Activated B cell treated with CpG ODN at 0.5 μM for 24 hours (primary cell): ENCODE results near the gene HK1. TPM values are rescaled to one million over a fixed set of nuclear protein-coding genes. Genes with fewer than 3 reads are reported as not detected.

Source experiments
- ATAC-seq: fragments of 200-7000 bp; cut with Tn5 transposase; one replicate; pipeline ENCODE4 v1.10.0; 2021; ENCODE audit warnings: low read depth, mild to moderate bottlenecking, moderate library complexity
- CTCF ChIA-PET: fragments of 350-600 bp; sonication (Branson Sonifier 250); formaldehyde crosslinking; loops from one replicate; lab custom pipeline; 2021; ENCODE audit warnings: antibody characterized with exemption; lab: Charles Lee
- POLR2A ChIA-PET: fragments of 350-600 bp; sonication (Branson Sonifier 250); formaldehyde crosslinking; loops from one replicate; lab custom pipeline; 2021; ENCODE audit warnings: antibody characterized with exemption; lab: Charles Lee
- DNase-seq: peaks from one replicate; pipeline ENCODE4 v3.0.0; 2022
- H3K27ac Mint-ChIP-seq: one replicate; pipeline ENCODE4 v1.8.0; 2020; ENCODE audit warnings: mixed read lengths
- H3K27me3 Mint-ChIP-seq: one replicate; pipeline ENCODE4 v1.8.0; 2021; ENCODE audit warnings: mixed read lengths
- H3K36me3 Mint-ChIP-seq: one replicate; pipeline ENCODE4 v1.8.0; 2021; ENCODE audit warnings: low read depth, mixed read lengths
- H3K4me1 Mint-ChIP-seq: one replicate; pipeline ENCODE4 v1.8.0; 2021; ENCODE audit warnings: mixed read lengths
- H3K4me3 Mint-ChIP-seq: one replicate; pipeline ENCODE4 v1.8.0; 2020; ENCODE audit warnings: mild to moderate bottlenecking, mixed read lengths
- H3K9me3 Mint-ChIP-seq: one replicate; pipeline ENCODE4 v1.8.0; 2020; ENCODE audit warnings: mixed read lengths
- CTCF ChIP-seq: fragments of 200-600 bp; IDR thresholded peaks from one replicate; pipeline ENCODE4 v1.8.0; 2022; ENCODE audit warnings: antibody characterized with exemption, mild to moderate bottlenecking
- intact Hi-C: fragments of 100-400 bp; cut with micrococcal nuclease; formaldehyde crosslinking; loops from one replicate; pipeline ENCODE4 v1.15.1; 2024
- total RNA-seq: library from RNA; stranded (reverse); gene quantifications from 2 replicates; pipeline ENCODE4 v1.2.3, GENCODE V29; 2022

The HK1 gene
- total RNA-seq, 1 donor from 2014 or later = 47.2 TPM

- H3K4me1 Mint-ChIP-seq = peaks cover 2% of the 10 kb centered on the region
- CTCF ChIA-PET = no interaction called here
- no peak overlapping the region for H3K4me3 Mint-ChIP-seq
- no peaks in the 10 kb centered on the region for H3K9me3 Mint-ChIP-seq
- no peak for TF ChIP-seq CTCF
- ATAC-seq = no peak
- intact Hi-C loops = no loop called here
- H3K27me3 Mint-ChIP-seq = peaks cover 19% of the 10 kb centered on the region
- no peak overlapping the region for H3K27ac Mint-ChIP-seq
- no peaks in the 10 kb centered on the region for H3K36me3 Mint-ChIP-seq
- POLR2A ChIA-PET = interaction anchor here (0.8 kb wide), 1 partner anchor 206 kb away, joined by 10 read pairs; no protein-coding TSS in a partner anchor
- DNase-seq = no peak
Measured at GRCh38 chr10:69417542-69417941, 139.2 kb downstream of the HK1 start.

GRCh38 chr10:69418052-69418752, 139.9 kb downstream of the HK1 start:
- no peak for DNase-seq
- no peak for TF ChIP-seq CTCF
- no peak overlapping the region for H3K4me3 Mint-ChIP-seq
- H3K4me1 Mint-ChIP-seq = peaks cover under 1% of the 10 kb centered on the region
- intact Hi-C loops = no loop called here
- POLR2A ChIA-PET = no interaction called here
- no peak for ATAC-seq
- H3K27ac Mint-ChIP-seq = no peak overlapping the region
- CTCF ChIA-PET = no interaction called here
- no peaks in the 10 kb centered on the region for H3K36me3 Mint-ChIP-seq
- no peaks in the 10 kb centered on the region for H3K9me3 Mint-ChIP-seq
- H3K27me3 Mint-ChIP-seq = peaks cover 21% of the 10 kb centered on the region

GRCh38 chr10:69419096-69419743, 140.9 kb downstream of the HK1 start:
- ATAC-seq (no peak), DNase-seq (no peak)
- Mint-ChIP-seq H3K27ac (no peak overlapping the region), H3K9me3 (no peaks in the 10 kb centered on the region), H3K4me1 (peaks cover 4% of the 10 kb centered on the region), H3K27me3 (peaks cover 21% of the 10 kb centered on the region), H3K36me3 (no peaks in the 10 kb centered on the region), H3K4me3 (no peak overlapping the region)
- ChIA-PET CTCF (no interaction called here), POLR2A (no interaction called here)
- intact Hi-C loops = no loop called here
- TF ChIP-seq CTCF = no peak

GRCh38 chr10:69419744-69420126, 141.4 kb downstream of the HK1 start:
- no peak overlapping the region for H3K27ac Mint-ChIP-seq
- DNase-seq = no peak
- H3K36me3 Mint-ChIP-seq = no peaks in the 10 kb centered on the region
- no peak for TF ChIP-seq CTCF
- CTCF ChIA-PET = no interaction called here
- no peaks in the 10 kb centered on the region for H3K9me3 Mint-ChIP-seq
- ATAC-seq = no peak
- intact Hi-C loops = no loop called here
- no peak overlapping the region for H3K4me3 Mint-ChIP-seq
- H3K4me1 Mint-ChIP-seq = peaks cover 5% of the 10 kb centered on the region
- H3K27me3 Mint-ChIP-seq = peaks cover 19% of the 10 kb centered on the region
- POLR2A ChIA-PET = no interaction called here

- ATAC-seq = no peak
- H3K27me3 Mint-ChIP-seq = peaks cover 10% of the 10 kb centered on the region
- POLR2A ChIA-PET = no interaction called here
- H3K36me3 Mint-ChIP-seq = no peaks in the 10 kb centered on the region
- CTCF ChIA-PET = no interaction called here
- peaks cover 5% of the 10 kb centered on the region for H3K4me1 Mint-ChIP-seq
- no peak for TF ChIP-seq CTCF
- no peak overlapping the region for H3K27ac Mint-ChIP-seq
- DNase-seq = no peak
- intact Hi-C loops = no loop called here
- no peaks in the 10 kb centered on the region for H3K9me3 Mint-ChIP-seq
- no peak overlapping the region for H3K4me3 Mint-ChIP-seq
Measured at GRCh38 chr10:69421611-69422308, 143.5 kb downstream of the HK1 start.
